Nephron (organoid): ENCODE data around the gene CREM.
A peak's percentile ranks its signal among the peaks of the same experiment; 100 is the strongest.

Source experiments
- H3K27ac Mint-ChIP-seq, 3 experiments: 2 replicates each; pipeline ENCODE4 v1.8.0; 2020; ENCODE audit warnings: mixed read lengths in 3 of 3, mild to moderate bottlenecking in 2 of 3, moderate library complexity in 1 of 3
- H3K27me3 Mint-ChIP-seq: 2 replicates; pipeline ENCODE4 v1.8.0; 2021; ENCODE audit warnings: low read depth, mild to moderate bottlenecking, moderate library complexity, mixed read lengths
- H3K36me3 Mint-ChIP-seq: 2 replicates; pipeline ENCODE4 v1.8.0; 2020; ENCODE audit warnings: low read depth, mixed read lengths
- H3K4me1 Mint-ChIP-seq: 2 replicates; pipeline ENCODE4 v1.8.0; 2020; ENCODE audit warnings: mixed read lengths
- H3K4me3 Mint-ChIP-seq, 3 experiments: 2 replicates each; pipeline ENCODE4 v1.8.0; 2020; ENCODE audit warnings: mild to moderate bottlenecking in 3 of 3, mixed read lengths in 3 of 3, moderate library complexity in 2 of 3
- H3K9me3 Mint-ChIP-seq: 2 replicates; pipeline ENCODE4 v1.8.0; 2020; ENCODE audit warnings: mixed read lengths
- TF ChIP-seq, protein P1 (sequence below), 3 experiments: fragments of 200-600 bp; sonication (generic); IDR thresholded peaks; one replicate each; pipeline ENCODE4 v1.5.0; 2021; ENCODE audit warnings: antibody characterized with exemption in 3 of 3; ENCODE audit not compliant: unreplicated experiment in 3 of 3

The CREM gene

DNA sequence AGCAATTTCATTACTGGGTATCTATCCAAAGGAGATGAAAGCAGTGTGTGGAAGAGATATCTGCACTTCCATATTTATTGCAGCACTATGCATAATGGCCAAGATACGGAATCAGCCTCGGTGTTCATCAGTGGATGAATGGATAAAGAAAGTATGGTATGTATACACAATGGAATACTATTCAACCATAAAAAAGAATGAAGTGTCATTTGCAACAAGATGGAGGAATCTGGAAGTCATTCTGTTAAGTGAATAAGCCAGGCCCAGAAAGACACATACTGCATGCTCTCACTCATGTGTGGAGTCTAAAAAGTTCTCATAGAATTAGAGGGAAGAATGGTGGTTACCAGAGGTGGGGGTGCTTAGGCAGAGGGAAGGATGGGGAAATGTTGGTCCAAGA lies 35.3 kb downstream of the CREM start:
- H3K27ac Mint-ChIP-seq = no peak overlapping the region
- TF ChIP-seq, protein P1, sequence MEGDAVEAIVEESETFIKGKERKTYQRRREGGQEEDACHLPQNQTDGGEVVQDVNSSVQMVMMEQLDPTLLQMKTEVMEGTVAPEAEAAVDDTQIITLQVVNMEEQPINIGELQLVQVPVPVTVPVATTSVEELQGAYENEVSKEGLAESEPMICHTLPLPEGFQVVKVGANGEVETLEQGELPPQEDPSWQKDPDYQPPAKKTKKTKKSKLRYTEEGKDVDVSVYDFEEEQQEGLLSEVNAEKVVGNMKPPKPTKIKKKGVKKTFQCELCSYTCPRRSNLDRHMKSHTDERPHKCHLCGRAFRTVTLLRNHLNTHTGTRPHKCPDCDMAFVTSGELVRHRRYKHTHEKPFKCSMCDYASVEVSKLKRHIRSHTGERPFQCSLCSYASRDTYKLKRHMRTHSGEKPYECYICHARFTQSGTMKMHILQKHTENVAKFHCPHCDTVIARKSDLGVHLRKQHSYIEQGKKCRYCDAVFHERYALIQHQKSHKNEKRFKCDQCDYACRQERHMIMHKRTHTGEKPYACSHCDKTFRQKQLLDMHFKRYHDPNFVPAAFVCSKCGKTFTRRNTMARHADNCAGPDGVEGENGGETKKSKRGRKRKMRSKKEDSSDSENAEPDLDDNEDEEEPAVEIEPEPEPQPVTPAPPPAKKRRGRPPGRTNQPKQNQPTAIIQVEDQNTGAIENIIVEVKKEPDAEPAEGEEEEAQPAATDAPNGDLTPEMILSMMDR (IDR thresholded peaks at IDR 0.05; ENCODE audit: unreplicated experiment in 3 of 3) = no peak
- H3K27me3 Mint-ChIP-seq = no peaks in the 10 kb centered on the region
- peaks cover 36% of the 10 kb centered on the region for H3K36me3 Mint-ChIP-seq
- H3K9me3 Mint-ChIP-seq = peaks cover 13% of the 10 kb centered on the region
- H3K4me1 Mint-ChIP-seq = no peaks in the 10 kb centered on the region
- H3K4me3 Mint-ChIP-seq = no peak overlapping the region

DNA sequence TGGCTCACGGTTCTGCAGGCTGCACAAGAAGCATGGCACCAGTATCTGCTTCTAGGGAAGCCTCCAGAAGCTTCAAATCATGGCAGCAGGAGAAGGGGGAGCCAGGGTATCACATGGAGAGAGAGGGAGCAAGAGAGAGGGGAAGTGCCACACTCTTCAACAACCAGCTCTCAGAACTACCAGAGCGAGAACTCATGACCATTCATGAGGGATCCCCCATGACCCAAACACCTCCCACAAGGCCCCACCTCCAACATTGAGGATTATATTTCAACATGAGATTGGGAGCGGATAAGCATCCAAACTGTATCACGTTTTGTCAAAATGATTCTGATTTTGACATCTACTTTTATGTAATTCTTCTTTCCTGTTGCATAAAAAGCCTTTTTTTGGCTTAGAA lies 38.5 kb downstream of the CREM start:
- H3K4me1 Mint-ChIP-seq = no peaks in the 10 kb centered on the region
- H3K27me3 Mint-ChIP-seq = no peaks in the 10 kb centered on the region
- peaks cover 14% of the 10 kb centered on the region for H3K9me3 Mint-ChIP-seq
- H3K27ac Mint-ChIP-seq = no peak overlapping the region
- H3K4me3 Mint-ChIP-seq = no peak overlapping the region
- peaks cover 22% of the 10 kb centered on the region for H3K36me3 Mint-ChIP-seq
- TF ChIP-seq, protein P1 (IDR thresholded peaks at IDR 0.05; ENCODE audit: unreplicated experiment in 3 of 3) = no peak

DNA sequence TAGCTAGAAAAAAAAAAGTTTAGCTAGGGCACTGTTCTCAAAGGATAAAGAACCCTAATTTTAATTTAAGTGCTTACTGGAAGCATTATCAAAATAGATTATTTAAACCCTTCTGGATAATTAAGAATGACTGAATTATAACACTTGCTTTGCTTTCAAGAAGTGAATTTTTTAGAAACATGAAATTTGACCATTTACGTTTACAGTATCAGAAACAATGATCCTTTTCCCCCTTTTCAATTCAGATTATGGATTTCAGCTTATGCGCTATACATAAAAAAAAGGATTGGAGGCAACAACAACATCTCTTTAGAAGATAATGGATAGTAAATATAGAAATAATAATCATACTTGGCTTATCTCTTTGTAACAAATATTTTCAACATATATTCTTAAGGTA lies 39.2 kb downstream of the CREM start:
- H3K27me3 Mint-ChIP-seq = no peaks in the 10 kb centered on the region
- H3K4me3 Mint-ChIP-seq = no peak overlapping the region
- H3K27ac Mint-ChIP-seq = no peak overlapping the region
- TF ChIP-seq, protein P1 (IDR thresholded peaks at IDR 0.05; ENCODE audit: unreplicated experiment in 3 of 3) = no peak
- no peaks in the 10 kb centered on the region for H3K4me1 Mint-ChIP-seq
- H3K9me3 Mint-ChIP-seq = peaks cover 17% of the 10 kb centered on the region
- peaks cover 17% of the 10 kb centered on the region for H3K36me3 Mint-ChIP-seq

DNA sequence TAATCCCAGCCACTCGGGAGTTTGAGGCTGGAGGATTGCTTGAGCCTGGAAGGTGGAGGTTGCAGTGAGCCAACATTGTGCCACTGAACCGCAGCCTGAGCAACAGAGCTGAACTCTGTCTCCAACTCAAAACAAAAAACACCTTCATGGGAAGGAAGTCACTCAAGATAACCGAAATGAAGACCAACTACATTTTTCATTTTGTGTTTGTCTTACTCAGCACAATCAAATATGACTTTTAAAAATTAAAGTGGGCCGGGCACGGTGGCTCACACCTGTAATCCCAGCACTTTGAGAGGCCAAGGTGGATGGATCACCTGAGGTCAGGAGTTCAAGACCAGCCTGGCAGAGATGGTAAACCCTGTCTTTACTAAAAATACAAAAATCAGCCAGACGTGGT lies 40.0 kb downstream of the CREM start:
- H3K27ac Mint-ChIP-seq = no peak overlapping the region
- H3K27me3 Mint-ChIP-seq = no peaks in the 10 kb centered on the region
- H3K4me1 Mint-ChIP-seq = no peaks in the 10 kb centered on the region
- H3K36me3 Mint-ChIP-seq = peaks cover 15% of the 10 kb centered on the region
- peaks cover 17% of the 10 kb centered on the region for H3K9me3 Mint-ChIP-seq
- no peak overlapping the region for H3K4me3 Mint-ChIP-seq
- TF ChIP-seq, protein P1 (IDR thresholded peaks at IDR 0.05; ENCODE audit: unreplicated experiment in 3 of 3) = no peak

DNA sequence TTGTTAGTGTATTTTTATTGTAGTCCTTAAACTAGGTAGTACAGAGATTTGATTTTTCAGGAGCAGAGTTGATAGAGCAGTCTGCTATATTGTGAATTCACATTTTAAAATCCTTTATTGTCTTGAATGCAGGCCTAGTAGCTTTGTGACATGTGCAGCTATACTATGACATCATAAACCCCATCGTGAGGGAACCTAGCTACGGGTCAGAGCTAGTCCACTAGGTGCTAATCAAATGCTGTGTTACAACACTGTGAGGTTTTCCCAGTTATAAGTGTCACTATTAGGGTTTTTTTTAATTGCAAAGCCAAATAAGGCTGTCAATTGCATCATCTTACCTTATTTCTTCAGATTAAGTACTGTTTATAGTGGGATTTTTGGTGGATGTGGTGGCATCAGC lies 40.7 kb downstream of the CREM start:
- no peak overlapping the region for H3K27ac Mint-ChIP-seq
- H3K9me3 Mint-ChIP-seq = peaks cover 17% of the 10 kb centered on the region
- peaks cover 6% of the 10 kb centered on the region for H3K4me1 Mint-ChIP-seq
- no peak overlapping the region for H3K4me3 Mint-ChIP-seq
- no peaks in the 10 kb centered on the region for H3K27me3 Mint-ChIP-seq
- TF ChIP-seq, protein P1 (IDR thresholded peaks at IDR 0.05; ENCODE audit: unreplicated experiment in 3 of 3) = no peak
- peaks cover 9% of the 10 kb centered on the region for H3K36me3 Mint-ChIP-seq

DNA sequence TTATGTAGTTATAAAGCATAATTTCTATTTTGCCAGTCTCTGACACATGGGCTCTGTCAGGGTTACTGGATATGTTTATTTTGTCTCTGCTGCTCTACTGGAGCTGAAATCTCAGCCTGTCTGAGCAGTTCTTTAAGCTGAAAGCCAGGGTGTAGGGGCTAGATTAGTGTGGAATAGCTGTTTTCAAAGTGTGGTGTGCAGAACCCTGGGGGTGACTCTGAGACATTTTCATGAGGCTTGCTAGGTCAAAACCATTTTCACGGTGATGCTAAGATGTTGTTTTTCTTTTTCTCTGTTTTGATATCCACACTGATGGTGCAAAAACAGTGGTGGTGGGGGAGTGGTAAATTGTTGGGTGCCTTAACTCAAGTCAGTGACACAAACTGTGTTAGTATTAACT lies 45.5 kb downstream of the CREM start:
- H3K4me3 Mint-ChIP-seq = no peak overlapping the region
- TF ChIP-seq, protein P1 (IDR thresholded peaks at IDR 0.05; ENCODE audit: unreplicated experiment in 3 of 3) = no peak
- H3K4me1 Mint-ChIP-seq = peaks cover 14% of the 10 kb centered on the region
- H3K9me3 Mint-ChIP-seq = peaks cover 13% of the 10 kb centered on the region
- H3K27me3 Mint-ChIP-seq = no peaks in the 10 kb centered on the region
- peaks cover 7% of the 10 kb centered on the region for H3K36me3 Mint-ChIP-seq
- peak overlapping the region; percentile 13 to 78 (median 29) for H3K27ac Mint-ChIP-seq
